Measurements from ENCODE around the gene ZNF57.
"Not testable (repeated sequence)": the region's sequence is repeated elsewhere in the genome, so short reads cannot be mapped to it uniquely, and the experiment has no call there.

ZNF57 gene

GRCh38 chr19:2960120-2960519, 59.4 kb downstream of the ZNF57 start:
- DNase-seq, result no peak

- peak; percentile 50 for DNase-seq
These were observed 61.4 kb downstream of the ZNF57 start for GRCh38 chr19:2962018-2962670.

- DNase-seq, result no peak
These were observed 62.4 kb downstream of the ZNF57 start for GRCh38 chr19:2963122-2963521.

DNA sequence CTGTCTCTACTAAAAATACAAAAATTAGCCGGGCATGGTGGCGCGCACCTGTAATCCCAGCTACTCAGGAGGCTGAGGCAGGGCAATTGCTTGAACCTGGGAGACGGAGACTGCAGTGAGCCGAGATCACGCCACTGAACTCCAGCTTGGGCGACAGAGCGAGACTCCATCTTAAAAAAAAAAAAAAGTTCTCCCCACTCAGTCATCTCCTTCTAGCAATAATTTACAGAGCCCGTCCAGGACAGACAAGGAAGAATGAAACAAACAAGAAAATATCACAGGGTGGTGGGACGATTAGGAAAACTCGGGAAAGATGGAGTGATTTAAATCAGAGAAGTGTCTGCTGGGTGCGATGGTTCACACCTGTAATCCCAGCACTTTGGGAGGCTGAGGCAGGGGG, 62.9 kb downstream of the ZNF57 start:
- DNase-seq, result not testable (repeated sequence)

DNA sequence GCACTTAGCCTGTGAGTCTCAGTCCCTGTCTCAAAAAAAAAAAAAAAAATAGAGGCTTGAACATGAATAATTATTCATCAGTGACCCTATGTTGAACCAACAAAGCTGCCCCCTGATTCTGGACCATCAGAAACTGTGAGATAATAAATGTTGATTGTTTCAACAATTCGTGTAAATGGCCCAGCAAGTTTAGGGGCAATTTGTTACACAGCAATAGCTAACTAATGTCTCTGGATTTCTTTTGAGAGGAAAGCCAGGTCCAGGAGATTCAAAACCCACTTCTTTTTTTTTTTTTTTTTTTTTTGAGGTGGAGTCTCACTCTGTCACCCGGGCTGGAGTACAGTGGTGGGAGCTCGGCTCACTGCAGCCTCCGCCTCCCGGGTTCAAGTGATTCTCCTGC, 64.1 kb downstream of the ZNF57 start:
- DNase-seq, result no peak

- no peak for DNase-seq
These were observed 67.2 kb downstream of the ZNF57 start for GRCh38 chr19:2967972-2968371.
